Fibroblast of lung (primary cell): ENCODE data around the gene SYCN.

Experiments
- CTCF ChIP-seq, 2 donors: IDR thresholded peaks in 1 of 2; conservative IDR thresholded peaks in 1 of 2; 1 replicate in 1 of 2; 2 replicates in 1 of 2; pipeline ENCODE4 v1.5.1; 2011 to 2012; ENCODE audit warnings: low read length in 2 of 2, control low read depth in 1 of 2, inconsistent platforms in 1 of 2, low read depth in 1 of 2, mild to moderate bottlenecking in 1 of 2
- EZH2 ChIP-seq: IDR thresholded peaks from 2 replicates; pipeline ENCODE4 v1.5.1; 2012; ENCODE audit warnings: low read length, control low read depth, mild to moderate bottlenecking; ENCODE audit errors: missing control alignments

- TF ChIP-seq CTCF (conservative IDR thresholded peaks at IDR 0.05 in 1 of 2, IDR thresholded peaks at IDR 0.05 in 1 of 2; ENCODE audit: low read depth in 1 of 2, low read length in 2 of 2) = no peak
- TF ChIP-seq EZH2 = no peak
Measured at GRCh38 chr19:39209196-39209595, 5.1 kb upstream of the SYCN start.
